Heart left ventricle (tissue), 16 donors: Measurements from ENCODE around the gene EML5. TPM values are rescaled to one million over a fixed set of nuclear protein-coding genes. Genes with fewer than 3 reads are reported as not detected.

Experiments
- ATAC-seq, 4 donors: fragments of 200-7000 bp; cut with Tn5 transposase; one replicate each; pipeline ENCODE4 v1.9.1; 2020 to 2022; ENCODE audit warnings: moderate library complexity in 4 of 4, mild to moderate bottlenecking in 3 of 4, moderate number of reproducible peaks in 1 of 4
- DNase-seq, 5 donors: peaks; one replicate each; pipeline ENCODE4 v3.0.0-alpha.2; 2020
- H3K27ac ChIP-seq, 12 donors: fragments of 200-600 bp; sonication (generic) in 4 of 12; one replicate each; pipeline versions ENCODE4 v1.5.0 to v1.8.0; 2016 to 2022; ENCODE audit warnings: mild to moderate bottlenecking in 2 of 12
- H3K27me3 ChIP-seq, 9 donors: fragments of 200-600 bp; sonication (generic) in 2 of 9; one replicate each; pipeline versions ENCODE4 v1.5.1 to v1.8.0; 2016 to 2022; ENCODE audit warnings: mild to moderate bottlenecking in 3 of 9
- H3K36me3 ChIP-seq, 9 donors: fragments of 200-600 bp; sonication (generic) in 2 of 9; one replicate each; pipeline versions ENCODE4 v1.5.0 to v1.8.0; 2018 to 2022; ENCODE audit warnings: mild to moderate bottlenecking in 2 of 9
- H3K4me1 ChIP-seq, 12 donors: fragments of 200-600 bp; sonication (generic) in 4 of 12; one replicate each; pipeline versions ENCODE4 v1.5.0 to v1.8.0; 2016 to 2022; ENCODE audit warnings: mild to moderate bottlenecking in 3 of 12
- H3K4me3 ChIP-seq, 12 donors: fragments of 200-600 bp; sonication (generic) in 4 of 12; one replicate each; pipeline versions ENCODE4 v1.5.0 to v1.8.0; 2017 to 2022; ENCODE audit warnings: mild to moderate bottlenecking in 9 of 12, moderate library complexity in 4 of 12
- H3K9me3 ChIP-seq, 12 donors: fragments of 200-600 bp; sonication (generic) in 4 of 12; one replicate each; pipeline versions ENCODE4 v1.5.0 to v1.8.0; 2016 to 2022; ENCODE audit warnings: mild to moderate bottlenecking in 1 of 12
- POLR2A ChIP-seq, 2 donors: fragments of 450-650 bp; IDR thresholded peaks; one replicate each; pipeline ENCODE4 v1.6.1; 2017; ENCODE audit warnings: antibody characterized with exemption in 2 of 2, mild to moderate bottlenecking in 2 of 2, moderate library complexity in 2 of 2
- WGBS, 4 donors: extraction: QIAGEN DNeasy Blood & Tissue Kit in 2 of 4; methylation state at CpG; one replicate each; pipeline versions ENCODE4 v1.1.5 to v1.1.7; 2013 to 2018; 5-methylcytosine and 5-hydroxymethylcytosine counted together
- intact Hi-C, 10 donors: fragments of 100-400 bp; cut with DNase I; formaldehyde crosslinking; loops; one replicate each; pipeline versions ENCODE4 v1.11.1 to v1.14.2; 2022
- polyA plus RNA-seq, 2 donors: library from polyadenylated mRNA; stranded (reverse); fragments of 200-250 nt; gene quantifications; one replicate each; pipeline ENCODE4 v1.2.3, GENCODE V29; 2013
- total RNA-seq, 9 donors: library from RNA; depleted of rRNA in 2 of 9; stranded (reverse); fragments of >200 nt in 2 of 9; fragmentation: NEBNext Ultra II Directional in 3 of 9; extraction: Animal tissue kit (Norgen Biotek cat#: 25700) in 3 of 9; gene quantifications; one replicate each; pipeline versions ENCODE4 v1.1.0 to v1.2.4, GENCODE V29; 2016 to 2023
- TF ChIP-seq, protein P1 (sequence below), 12 donors: fragments of 200-600 bp; sonication (generic) in 4 of 12; IDR thresholded peaks; one replicate each; pipeline versions ENCODE4 v1.5.0 to v1.8.0; 2018 to 2022; ENCODE audit warnings: antibody characterized with exemption in 12 of 12, mild to moderate bottlenecking in 5 of 12
- donor health status: ischemic (EF 13 %, LVEDD 7.1; RV severe dilation, severe dysfunction).
- donor health status: healthy with polysubstance abuse.
- donor health status: DM: no; HTN: yes; CAD: no.
- donor health status: DM: no; HTN: no; CAD: no.
- donor health status: ischemic (EF 25% LVEDD 6.9; RV normal size, moderate dysfunction).
- donor health status: ischemic (EF 25% LVEDD 5.7; RV mildly dilated, moderate dysfunction).
- donor health status: healthy.
- donor health status: DM: yes; HTN: yes; CAD: no.
- donor health status: ischemic (EF 35%, LVEDD 5.7; RV mildly dilated, moderate dysfunction).
- donor health status: nonischemic (EF 11% LVEDD 7.7; RV severe dilation, severe dysfunction).
- donor health status: DM: yes; HTN: yes; CAD: no.
- donor health status: PGD.
- donor health status: ischemic (EF 29% LVEDD 5.4; RV normal size, mild dysfunction).
- donor health status: nonischemic (EF 23%, LVEDD 6.1; RV moderate dilation, normal function).

Gene EML5
- total and polyA plus RNA-seq, 11 donors: 0.08 to 0.71 (median 0.21) TPM

DNA sequence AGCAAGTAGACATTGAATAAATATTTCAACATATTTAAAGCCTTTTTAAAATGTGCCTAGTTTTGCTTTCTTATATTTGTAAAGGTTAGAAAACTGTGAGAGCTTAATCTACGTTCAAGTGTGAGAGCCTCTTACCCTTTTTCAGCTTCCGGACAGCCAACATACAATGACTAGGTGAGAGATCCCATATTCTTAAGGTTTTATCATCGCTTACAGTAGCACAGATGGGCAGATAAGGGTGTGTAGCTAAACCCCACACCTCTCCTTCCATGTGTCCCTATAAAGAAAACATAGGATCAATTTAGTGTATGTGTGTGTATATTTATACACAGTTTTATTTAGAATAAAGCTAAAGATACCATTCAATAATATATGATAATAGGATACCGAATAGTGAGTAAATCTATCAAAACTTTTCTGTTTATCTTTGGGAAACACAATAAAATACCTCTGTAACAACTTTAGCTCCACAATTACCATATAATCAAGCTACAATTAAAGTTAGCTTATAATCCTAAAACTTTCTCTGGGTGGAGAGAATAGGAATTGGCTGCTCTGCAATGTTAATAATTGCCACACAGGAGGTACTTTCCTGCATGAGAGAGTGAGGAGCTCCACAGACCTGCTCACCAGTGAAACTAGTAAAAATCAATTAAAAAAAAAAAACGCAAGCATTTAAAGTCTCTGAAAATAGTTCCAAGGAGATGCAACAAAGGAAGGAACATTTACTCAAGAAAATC is 110.8 kb downstream of the EML5 start:
- Histone ChIP-seq H3K4me1 (no peaks in the 10 kb centered on the region), H3K4me3 (no peak overlapping the region), H3K9me3 (no peaks in the 10 kb centered on the region), H3K27me3 (no peaks in the 10 kb centered on the region), H3K36me3 (no peaks in the 10 kb centered on the region), H3K27ac (no peak overlapping the region)
- DNase-seq (no peak), ATAC-seq (no peak)
- intact Hi-C loops: no loop called here
- TF ChIP-seq POLR2A (IDR thresholded peaks at IDR 0.05): no peak
- TF ChIP-seq, protein P1, sequence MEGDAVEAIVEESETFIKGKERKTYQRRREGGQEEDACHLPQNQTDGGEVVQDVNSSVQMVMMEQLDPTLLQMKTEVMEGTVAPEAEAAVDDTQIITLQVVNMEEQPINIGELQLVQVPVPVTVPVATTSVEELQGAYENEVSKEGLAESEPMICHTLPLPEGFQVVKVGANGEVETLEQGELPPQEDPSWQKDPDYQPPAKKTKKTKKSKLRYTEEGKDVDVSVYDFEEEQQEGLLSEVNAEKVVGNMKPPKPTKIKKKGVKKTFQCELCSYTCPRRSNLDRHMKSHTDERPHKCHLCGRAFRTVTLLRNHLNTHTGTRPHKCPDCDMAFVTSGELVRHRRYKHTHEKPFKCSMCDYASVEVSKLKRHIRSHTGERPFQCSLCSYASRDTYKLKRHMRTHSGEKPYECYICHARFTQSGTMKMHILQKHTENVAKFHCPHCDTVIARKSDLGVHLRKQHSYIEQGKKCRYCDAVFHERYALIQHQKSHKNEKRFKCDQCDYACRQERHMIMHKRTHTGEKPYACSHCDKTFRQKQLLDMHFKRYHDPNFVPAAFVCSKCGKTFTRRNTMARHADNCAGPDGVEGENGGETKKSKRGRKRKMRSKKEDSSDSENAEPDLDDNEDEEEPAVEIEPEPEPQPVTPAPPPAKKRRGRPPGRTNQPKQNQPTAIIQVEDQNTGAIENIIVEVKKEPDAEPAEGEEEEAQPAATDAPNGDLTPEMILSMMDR (IDR thresholded peaks at IDR 0.05): no peak
- WGBS, 4 donors: 78 to 83% (median 79%) methylated on average over 5 of the region's 5 CpGs

DNA sequence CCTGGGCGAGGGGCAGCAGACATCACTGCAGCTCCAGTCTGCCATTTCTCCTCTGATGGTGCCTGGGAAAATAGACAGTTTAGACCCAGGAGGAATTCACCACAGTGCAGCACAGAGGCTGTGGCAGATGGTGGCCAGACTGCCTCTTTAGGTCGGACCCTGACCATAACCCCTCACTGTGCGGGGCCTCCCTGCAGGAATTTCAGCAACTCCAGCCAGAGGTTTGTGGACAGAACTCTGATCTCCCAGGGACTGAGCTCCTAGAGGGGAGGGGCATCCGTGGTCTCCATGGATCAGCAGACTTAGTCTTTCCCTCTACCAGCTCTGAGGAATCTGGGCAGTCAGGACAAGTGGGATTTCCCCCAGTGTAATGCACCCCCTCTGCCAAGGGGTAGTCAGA is 123.4 kb downstream of the EML5 start:
- TF ChIP-seq, protein P1 (IDR thresholded peaks at IDR 0.05): no peak
- no peak for TF ChIP-seq POLR2A (IDR thresholded peaks at IDR 0.05)
- intact Hi-C loops: loop anchor here in 8 of 10 donors (5.0 to 10.0 kb wide), 8 partner anchors 195 to 1248 kb away; no protein-coding TSS in a partner anchor
- Histone ChIP-seq H3K9me3 (peaks cover 0 to 6% (median 0%) of the 10 kb centered on the region in 12 donors), H3K27me3 (no peaks in the 10 kb centered on the region), H3K4me3 (no peak overlapping the region), H3K27ac (no peak overlapping the region), H3K4me1 (peaks cover 0 to 9% (median 0%) of the 10 kb centered on the region in 12 donors), H3K36me3 (no peaks in the 10 kb centered on the region)
- WGBS, 4 donors: 54 to 60% (median 57%) methylated on average over 1 to 4 of the region's 4 CpGs
- no peak for DNase-seq
- ATAC-seq: no peak

DNA sequence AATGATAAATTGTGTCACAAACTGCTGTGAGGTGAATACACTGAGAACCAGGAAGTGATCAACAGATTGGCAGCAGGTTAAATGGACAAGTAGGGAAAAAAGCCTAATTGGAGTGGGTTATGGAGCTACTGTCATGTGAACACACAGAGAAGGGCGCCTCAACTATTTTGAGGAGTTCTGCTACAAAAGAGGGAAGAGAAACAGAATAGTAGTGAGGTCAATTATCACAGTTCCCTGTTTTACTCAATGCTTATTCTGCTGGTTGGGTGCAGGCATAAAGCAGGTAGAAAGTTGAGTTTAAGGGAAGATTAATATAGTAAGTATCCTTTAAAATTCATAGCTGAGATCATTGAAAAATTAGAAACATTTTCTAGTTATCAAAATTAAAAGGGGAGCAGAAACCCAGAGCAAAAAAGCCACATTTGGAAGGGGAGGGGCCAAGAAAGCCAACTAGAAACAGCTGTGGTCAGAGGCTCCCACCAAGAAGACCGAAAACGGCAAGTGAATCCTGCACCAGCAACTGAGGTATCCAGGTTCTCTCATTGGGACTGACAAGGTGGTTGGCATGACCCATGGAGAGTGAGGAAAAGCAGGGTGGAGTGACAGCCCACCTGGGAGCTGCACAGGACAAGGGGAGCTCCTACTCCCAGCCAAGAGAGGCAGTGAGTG is 124.2 kb downstream of the EML5 start:
- peaks cover 0 to 9% (median 0%) of the 10 kb centered on the region in 12 donors for H3K4me1 ChIP-seq
- ATAC-seq: peak in 1 of 4 donors; percentile 30

More for the DNA sequence above, 124.2 kb downstream of the EML5 start:
- Histone ChIP-seq H3K27ac (no peak overlapping the region), H3K27me3 (no peaks in the 10 kb centered on the region), H3K36me3 (no peaks in the 10 kb centered on the region), H3K9me3 (peaks cover 0 to 6% (median 0%) of the 10 kb centered on the region in 12 donors), H3K4me3 (no peak overlapping the region)
- intact Hi-C loops: loop anchor here in 8 of 10 donors (5.0 to 10.0 kb wide), 8 partner anchors 196 to 1249 kb away; no protein-coding TSS in a partner anchor
- DNase-seq: no peak
- 78 to 92% (median 88%) methylated on average over 3 of the region's 3 CpGs for WGBS, 4 donors
- TF ChIP-seq, protein P1 (IDR thresholded peaks at IDR 0.05): no peak
- TF ChIP-seq POLR2A (IDR thresholded peaks at IDR 0.05): no peak
